ENCODE results near the gene IMMP1L.

The IMMP1L gene

DNA sequence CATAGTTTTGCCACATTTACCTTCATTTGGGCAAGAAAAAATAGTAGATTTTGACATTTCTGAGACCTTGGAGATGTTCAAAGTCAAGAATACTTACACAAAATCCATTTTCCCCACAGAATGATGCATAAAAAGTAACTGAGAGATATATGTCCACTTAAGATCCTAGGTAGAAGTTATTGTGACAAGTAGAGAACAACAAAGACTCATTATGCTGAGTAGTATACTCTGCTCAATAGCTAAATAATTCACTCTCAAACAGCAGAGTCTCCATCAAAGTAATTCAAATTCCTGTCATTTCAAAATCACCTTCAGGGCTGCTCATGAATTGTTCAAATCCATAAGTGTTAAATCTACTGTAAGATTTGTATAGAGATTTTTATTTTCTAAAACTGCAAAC, 35.3 kb downstream of the IMMP1L start:
- DNase-seq (ENCODE audit: low read depth) = no peak

DNA sequence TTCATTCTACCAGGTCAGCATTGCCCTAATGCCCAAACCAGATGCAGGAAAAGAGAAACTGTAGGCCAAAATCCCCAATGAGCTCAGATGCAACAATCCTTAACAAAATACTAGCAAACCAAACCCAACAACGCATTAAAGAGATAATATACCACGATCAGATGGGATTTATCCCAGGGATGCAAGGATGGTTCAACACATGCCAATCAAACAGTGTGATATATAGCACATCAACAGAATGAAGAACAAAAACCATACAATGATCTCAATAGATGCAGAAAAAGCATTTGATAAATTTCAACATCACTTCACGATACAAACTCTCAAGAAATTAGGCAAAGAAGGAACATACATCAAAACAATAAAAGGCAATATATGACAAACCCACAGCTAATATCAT, 45.0 kb downstream of the IMMP1L start:
- DNase-seq (ENCODE audit: low read depth) = no peak

DNA sequence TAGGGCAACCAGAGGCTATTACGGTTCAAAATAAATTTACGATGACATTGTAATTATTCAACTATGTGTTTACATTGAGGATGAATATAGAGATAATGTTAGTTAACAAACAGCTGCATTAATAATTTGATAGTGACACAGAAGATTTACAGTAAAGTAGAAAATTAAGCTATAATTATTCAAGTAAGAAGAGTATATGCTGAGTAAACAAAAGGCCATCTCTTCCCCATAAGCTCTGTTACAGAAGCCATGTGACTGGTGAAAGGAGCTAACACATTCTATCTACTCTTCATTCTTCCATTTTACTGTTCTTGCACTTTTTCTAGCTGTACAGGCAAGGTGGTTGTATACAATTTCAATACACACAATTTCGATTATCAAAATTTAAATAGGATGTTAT, 54.2 kb downstream of the IMMP1L start:
- DNase-seq (ENCODE audit: low read depth) = no peak

DNA sequence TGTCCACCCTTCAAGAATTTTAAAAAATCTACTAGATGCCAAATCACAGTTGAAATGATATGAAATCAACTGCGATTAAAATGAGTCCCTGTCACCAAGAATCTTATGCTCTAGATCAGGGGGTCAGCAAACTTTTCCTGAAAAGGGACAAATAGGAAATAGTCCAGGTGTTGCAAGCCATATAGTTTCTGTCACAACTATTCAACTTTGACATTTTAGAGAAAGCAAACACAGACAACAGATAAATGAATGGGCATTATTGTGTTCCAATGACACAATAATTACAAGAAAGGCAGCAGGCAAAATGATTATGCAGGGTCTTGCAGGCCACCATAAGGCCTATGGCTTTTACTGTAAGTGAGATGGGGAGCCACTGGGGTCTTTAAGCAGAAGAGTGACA, 58.6 kb downstream of the IMMP1L start:
- DNase-seq (ENCODE audit: low read depth) = no peak

DNA sequence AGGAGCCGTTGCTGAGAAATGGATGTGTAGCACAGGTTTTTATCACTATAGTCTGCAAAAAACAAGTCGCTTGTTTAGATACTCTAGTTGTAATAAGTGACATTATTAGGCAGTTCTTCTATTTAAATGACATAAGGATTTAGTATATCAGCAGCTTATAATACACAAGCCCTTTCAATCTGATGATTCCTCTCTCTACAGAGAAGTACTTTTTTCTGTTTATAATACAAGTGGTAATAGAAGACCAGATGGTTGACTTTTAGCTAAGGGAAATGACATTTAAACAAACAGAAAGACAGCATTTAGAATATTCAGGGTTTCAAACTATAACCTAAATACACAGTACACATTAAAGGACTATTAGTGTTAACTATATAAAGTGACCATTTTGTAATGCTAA, 60.4 kb downstream of the IMMP1L start:
- DNase-seq (ENCODE audit: low read depth) = no peak

DNA sequence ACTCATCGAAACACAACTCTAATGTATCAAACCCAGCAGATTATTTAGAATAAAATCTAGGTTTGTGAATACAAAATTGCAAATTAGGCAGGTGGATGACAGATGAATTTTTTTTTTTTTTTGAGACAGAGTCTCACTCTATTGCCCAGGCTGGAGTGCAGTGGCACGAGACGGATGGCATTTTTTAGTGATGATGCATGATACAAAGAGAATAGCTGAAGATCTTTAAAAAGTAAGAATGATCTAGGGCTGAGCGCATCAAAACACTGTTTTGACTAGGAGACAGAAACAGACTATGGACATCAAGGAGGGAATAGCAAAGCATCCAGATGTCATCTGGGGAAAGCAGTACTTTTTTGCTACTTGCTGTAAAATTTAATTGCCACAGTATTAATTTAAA, 63.8 kb downstream of the IMMP1L start:
- DNase-seq (ENCODE audit: low read depth) = no peak

DNA sequence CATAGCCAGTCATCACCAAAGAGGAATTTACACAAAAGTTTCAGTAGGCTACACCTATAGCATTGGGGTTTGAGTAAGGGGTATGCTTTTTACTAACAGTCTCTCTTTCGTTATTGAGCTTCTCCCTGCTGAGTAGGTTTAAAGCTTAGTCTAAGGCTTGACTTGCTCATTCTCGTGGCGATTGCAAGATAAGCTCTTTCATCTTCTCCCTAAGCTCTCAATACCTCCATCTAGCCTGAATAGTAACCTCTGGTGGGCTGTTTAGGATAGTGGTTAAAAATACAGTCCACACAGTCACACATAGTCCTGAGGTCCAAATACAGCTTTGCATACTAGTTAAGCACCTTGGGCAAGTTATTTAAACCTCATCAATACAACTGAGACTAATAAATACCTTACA, 65.6 kb downstream of the IMMP1L start:
- no peak for DNase-seq (ENCODE audit: low read depth)

DNA sequence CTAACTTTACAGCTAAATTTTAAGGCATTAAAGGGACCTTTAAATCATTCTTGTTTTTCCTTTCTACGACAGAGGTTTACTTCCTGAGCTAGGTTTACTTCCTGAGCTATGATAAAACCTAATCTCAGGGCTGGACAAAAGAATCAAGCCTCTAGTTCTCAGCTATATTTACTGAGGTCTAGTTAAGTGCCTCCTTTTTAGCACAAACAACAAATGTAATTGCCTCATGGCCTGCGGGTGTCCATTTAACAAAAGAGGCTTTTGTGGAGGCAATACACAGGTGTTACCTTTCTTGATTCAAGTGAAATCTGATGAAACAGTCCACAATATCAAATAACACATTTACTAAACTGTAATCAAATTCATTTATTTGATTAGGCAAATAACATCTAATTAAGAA, 67.3 kb downstream of the IMMP1L start:
- no peak for DNase-seq (ENCODE audit: low read depth)

DNA sequence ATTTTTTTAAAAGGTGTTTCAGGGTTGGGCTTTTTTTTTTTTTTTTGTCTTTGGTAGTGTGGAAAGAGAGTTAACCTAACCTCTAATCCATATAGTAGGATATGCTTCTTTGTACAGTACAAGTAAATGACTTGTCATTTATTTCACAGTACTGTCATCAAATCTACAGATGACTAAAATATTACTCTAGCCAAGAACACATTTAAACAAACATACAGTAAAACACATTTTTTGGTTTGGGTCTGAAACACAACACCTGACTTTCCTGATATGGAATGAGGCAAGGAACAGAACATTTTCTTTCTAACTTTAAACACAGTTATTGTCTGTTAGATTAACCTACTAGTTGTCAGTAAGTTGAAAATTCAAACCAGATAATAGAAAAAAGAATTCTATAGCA, 68.1 kb downstream of the IMMP1L start:
- no peak for DNase-seq (ENCODE audit: low read depth)

DNA sequence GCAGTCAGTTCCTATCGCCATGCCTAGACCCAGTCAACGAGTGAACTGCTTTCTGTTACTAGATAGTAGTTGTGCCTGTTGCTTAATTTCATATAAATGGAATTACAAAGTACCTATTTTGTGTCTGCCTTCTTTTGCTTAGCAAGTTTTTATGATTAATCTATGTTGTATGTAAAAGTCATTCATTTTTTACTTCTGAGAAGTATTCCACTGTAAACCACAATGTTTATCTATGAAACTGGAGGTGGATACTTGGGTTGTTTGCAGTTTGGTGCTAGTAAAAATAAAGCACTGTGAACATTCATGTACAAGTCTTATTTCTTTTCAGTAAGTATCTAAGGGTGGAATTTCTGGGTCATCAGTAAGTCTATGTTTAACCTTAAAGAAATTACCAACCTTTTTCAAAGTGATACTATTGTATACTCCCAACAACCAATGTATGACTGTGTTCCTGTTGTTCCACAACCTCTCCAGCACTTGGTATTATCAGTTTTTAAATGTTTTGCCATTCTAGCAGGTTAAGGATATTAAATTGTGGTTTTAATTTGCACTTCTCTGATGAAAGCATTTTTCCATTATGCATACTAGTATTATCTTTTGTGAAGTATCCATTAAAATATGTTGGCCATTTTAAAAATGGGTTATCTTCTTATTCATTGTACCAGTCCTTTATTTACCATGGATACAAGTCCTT, 71.5 kb downstream of the IMMP1L start:
- DNase-seq (ENCODE audit: low read depth) = no peak

DNA sequence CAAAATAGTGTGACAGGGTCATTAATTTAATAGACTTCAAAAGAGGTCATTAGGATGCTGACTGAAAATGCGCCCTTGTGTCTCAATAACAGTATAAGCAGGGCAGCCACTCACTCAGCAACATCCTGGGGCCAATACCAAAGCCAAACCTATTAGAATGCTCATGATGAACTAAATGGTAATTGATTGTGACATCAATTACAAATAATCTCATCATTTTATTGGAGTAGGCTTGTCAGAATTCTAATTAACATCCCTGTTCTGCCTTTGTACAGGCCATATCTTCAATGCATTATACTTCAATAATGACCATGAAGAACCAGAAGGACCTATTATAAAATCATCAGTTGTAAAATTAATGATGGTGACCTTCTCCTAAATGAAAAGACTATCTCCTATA, 75.6 kb downstream of the IMMP1L start:
- DNase-seq (ENCODE audit: low read depth) = no peak

DNA sequence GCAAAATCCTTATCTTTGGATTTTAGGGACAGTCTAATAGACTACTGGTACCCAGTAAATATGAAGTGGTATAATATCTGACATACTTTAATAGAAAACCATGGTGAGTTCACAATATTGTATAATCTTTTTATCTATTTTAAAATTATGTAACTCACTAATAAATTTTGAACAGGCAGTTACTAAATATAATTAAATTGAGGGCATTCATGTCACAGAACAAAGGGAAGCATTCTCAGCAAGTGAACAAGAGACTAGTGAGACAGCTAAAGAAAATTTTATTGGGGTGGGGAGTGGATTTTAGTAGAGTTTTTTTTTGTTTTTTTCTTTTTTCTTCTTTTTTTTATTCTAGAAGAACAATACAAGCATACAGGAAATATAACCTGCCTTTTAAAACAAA, 84.8 kb downstream of the IMMP1L start:
- no peak for DNase-seq (ENCODE audit: low read depth)

DNA sequence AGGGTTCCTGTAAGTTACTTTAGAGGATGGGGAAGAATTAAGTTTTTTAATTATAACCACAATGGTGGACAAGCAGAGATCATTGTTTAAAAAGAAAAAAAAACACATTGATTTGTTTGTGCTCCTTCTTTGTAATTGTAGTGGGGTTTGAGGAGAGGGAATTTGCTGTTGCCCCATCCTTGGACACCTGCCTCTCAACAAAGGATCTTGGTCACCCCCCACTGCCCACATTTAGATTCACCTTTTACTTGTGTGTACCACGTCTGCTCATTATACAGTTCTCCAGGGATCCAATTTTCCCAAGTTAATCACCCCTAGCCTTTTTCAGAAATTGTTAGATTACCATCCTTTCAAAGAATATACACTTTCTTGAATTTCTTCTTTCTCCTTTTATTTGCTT, 86.7 kb downstream of the IMMP1L start:
- DNase-seq (ENCODE audit: low read depth) = no peak

DNA sequence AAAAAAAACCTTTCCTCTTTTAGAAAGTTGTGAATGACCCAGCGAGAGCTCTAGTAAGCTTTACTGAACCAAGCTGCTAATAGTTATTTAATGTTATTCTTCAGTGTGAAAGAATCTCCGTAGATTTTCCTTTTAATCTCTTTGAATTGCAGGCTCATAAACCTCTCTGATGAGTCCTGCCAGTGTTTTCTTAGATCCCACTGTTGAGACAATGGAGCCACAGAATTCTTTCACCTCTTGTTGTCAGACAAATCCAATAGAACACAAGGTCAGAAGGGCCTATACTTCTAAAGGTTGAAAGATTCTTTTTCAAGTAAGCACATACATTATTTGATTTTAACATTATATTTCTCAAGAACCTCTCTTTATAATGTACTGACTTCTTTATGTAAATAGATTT, 87.6 kb downstream of the IMMP1L start:
- no peak for DNase-seq (ENCODE audit: low read depth)

DNA sequence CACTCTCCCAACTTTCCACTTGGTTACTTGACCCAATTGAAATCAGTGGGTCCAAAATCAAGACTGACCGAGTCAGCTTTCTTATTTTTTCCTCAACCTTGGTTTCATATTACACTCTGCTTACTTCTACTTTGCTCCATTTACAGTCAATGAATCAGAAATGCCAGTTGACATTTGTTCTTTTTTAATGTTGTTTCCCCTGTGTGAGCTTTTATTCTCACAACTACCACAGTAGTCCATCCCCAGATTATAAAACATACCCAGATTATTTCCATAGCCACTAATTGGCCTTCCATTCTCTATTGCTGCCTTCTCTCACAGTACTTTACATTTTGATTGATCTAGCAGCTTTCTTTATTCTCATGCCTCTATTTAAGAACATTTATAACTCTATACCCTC, 89.8 kb downstream of the IMMP1L start:
- no peak for DNase-seq (ENCODE audit: low read depth)

DNA sequence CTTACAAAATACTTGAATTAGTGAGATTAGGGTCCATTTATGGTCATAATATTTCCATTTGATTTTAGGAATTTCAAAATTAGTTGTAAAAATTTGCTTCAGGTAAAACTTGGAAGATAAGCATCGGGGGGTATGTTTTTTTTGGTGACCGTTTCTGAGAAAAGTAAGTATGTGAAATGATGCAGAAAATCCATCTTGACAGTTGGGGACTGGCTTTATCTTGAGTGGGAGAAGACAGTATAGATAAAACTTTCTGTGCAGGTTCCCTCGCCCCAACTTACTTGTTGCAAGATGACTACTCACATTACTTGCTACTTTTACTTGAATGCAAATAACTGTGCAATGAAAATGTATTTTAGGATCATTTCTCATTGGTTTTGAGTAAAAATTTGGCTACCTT, 90.3 kb downstream of the IMMP1L start:
- DNase-seq (ENCODE audit: low read depth) = no peak

DNA sequence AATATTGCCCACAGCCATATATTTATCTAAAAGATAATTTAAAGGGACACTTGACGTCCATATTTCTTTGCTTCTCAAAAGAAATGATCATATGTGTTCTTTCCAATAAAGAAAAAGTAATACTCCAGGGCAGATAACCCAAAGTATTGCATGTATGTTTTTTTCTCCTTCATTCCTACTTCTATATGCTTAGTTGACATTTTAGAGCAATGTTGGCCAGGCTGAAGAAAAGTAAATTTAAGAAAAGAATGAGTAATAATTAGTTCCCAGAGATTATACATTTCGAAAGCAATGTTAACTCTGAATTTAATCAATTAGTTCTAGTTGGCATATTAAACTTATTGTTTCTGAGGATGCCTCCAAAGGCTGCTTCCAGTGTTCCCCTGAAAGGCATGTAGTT, 91.6 kb downstream of the IMMP1L start:
- DNase-seq (ENCODE audit: low read depth) = no peak

DNA sequence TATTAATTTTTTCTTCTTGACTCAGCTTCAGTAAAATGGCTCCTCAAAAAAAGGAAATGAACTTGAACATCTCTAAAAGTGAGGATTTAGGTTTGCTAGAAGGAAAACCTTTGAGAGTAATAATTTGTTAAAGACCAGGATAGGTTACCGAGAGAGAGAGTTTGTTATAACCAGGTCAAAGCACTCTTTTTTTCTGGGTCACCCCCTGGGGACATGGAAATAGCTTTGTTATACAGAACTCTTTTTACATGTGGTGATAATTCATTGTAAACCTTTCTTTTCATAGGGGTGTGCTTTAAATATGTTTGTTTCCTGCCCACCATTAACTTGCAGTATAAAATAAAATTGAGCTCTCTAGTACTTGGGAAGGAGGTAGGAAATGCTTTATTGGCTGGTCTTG, 92.1 kb downstream of the IMMP1L start:
- no peak for DNase-seq (ENCODE audit: low read depth)

DNA sequence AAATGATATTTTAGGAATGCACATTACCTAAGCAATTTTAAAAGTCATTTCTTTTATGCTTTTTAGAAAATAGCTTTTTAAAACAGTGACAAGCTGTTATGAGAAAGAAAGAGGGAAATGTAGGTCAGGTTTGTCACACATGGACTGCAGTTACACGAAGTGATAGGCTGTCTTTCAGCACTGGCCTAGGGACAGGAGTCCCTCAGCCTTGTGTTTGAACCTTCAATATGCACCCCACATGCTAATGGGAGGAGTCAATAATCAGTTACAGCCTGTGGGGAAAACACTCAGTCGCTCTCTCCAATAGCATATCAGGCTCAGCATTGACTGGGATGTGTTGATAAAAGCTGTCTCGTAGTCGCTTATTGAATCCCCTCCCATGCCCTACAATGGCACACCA, 94.0 kb downstream of the IMMP1L start:
- DNase-seq (ENCODE audit: low read depth) = no peak

DNA sequence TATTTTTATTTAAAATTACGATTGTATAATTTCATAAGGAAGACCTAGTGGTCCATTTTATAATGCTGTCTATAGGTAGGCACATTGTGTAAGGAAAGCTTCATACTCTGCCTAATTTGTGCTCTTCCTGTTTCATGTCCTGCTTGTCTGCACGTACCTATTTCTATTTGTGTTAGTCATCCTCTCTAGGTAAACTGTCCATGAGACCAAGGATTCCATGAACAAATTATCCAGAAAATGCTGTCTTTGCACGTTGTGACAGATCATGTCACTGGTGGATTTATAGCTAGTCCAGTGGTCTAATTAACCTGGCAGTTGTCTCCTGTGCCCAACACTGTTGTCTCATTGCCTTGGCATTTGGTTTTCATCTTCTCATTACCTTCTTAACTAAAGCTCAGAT, 95.1 kb downstream of the IMMP1L start:
- DNase-seq (ENCODE audit: low read depth) = no peak

DNA sequence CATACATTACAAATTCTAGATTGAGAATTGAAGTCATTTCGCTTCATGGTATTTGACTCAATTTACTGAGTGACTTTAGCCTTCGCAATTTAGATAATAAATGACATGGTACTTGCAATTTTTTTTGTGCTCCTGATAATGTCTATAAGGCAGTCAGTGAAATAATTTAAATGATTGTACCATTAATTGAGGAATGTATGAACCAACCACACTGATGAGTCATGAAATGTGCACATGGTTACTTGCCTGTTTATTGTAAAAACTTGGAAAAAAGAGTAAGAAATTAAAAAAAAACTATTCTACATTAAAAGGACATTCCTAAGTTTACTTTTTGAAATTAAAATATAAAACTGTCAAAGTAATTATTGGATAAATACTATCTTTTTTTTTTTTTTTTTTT, 96.5 kb downstream of the IMMP1L start:
- no peak for DNase-seq (ENCODE audit: low read depth)

DNA sequence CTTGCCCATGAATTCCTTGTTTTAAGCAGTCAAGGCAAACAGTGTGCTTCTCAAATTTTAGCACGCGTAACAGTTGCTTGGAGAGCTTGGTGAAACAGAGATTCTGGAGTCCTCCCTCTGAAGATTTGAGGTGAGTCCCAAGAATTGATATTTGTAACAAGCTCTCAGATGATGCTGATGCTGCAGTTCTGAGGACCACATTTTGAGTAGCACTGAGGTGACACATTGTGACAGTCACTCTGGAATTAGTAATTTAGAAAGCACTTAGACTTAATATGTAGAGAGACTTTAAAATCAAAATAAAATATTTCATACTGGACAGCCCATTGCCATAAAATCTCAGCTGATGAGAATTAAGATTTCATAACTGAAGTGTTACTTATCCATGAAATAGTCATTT, 101.2 kb downstream of the IMMP1L start:
- DNase-seq (ENCODE audit: low read depth) = no peak

DNA sequence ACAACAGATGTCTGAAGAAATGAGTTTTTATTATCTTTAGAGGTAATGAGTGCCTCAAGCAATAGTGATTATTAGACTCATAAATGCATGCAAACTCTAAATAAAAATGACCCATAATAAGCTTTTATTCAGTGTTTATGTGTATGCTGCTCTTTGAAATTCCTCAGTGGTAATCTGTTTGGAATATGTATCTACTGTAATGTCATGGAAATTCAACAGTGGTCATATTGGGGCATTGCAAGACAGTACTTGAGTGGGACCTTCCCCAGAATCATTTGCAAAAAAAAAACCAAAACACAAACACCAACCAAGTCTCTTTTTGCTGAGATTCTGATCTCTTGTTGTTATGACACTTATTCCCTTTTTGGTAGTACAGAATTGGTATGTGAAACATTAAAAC, 104.8 kb downstream of the IMMP1L start:
- no peak for DNase-seq (ENCODE audit: low read depth)

DNA sequence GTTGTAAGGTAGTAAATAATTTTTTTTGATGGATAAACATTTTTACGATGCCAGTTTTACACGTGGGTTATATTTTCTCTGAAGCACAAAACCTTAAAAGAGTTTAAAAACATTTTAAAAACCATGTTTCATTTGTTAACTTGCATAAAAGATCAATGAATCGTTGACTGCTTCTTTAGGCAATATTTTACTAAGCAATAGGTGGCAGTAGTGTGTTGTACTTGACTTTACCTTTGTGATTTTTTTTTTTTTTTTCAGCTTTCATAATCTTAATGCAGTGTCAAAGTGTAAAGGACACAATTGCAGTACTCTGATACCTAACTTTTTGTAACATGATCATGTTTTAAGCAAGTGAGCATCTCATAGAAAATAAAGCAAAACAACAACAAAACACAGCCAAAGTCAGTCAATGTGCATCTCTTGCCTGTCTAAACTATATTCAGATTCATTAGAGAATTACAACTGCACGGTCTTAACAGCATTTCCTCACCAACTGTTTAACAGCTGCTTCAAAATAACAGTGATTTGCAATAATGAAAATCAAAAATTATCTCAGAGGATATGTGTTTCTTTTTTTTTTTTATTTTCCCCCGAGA, 112.1 kb downstream of the IMMP1L start:
- DNase-seq (ENCODE audit: low read depth) = no peak
